Gastrocnemius medialis (tissue), 4 donors: Measurements from ENCODE around the gene FBXO2.

ENCODE experiments used
- POLR2A ChIP-seq, 2 donors: fragments of 450-650 bp; IDR thresholded peaks; one replicate each; pipeline ENCODE4 v1.6.1; 2017; ENCODE audit warnings: antibody characterized with exemption in 2 of 2, mild to moderate bottlenecking in 2 of 2, moderate library complexity in 2 of 2
- TF ChIP-seq, protein P1 (sequence below), 5 experiments: fragments of 450-650 bp in 3 of 5; fragments of 200-600 bp in 2 of 5; sonication (generic) in 2 of 5; IDR thresholded peaks in 4 of 5; conservative IDR thresholded peaks in 1 of 5; 1 replicate in 4 of 5; 2 replicates in 1 of 5; pipeline ENCODE4 v1.5.1; 2016 to 2019; ENCODE audit warnings: antibody characterized with exemption in 5 of 5, mild to moderate bottlenecking in 3 of 5, moderate library complexity in 3 of 5

DNA sequence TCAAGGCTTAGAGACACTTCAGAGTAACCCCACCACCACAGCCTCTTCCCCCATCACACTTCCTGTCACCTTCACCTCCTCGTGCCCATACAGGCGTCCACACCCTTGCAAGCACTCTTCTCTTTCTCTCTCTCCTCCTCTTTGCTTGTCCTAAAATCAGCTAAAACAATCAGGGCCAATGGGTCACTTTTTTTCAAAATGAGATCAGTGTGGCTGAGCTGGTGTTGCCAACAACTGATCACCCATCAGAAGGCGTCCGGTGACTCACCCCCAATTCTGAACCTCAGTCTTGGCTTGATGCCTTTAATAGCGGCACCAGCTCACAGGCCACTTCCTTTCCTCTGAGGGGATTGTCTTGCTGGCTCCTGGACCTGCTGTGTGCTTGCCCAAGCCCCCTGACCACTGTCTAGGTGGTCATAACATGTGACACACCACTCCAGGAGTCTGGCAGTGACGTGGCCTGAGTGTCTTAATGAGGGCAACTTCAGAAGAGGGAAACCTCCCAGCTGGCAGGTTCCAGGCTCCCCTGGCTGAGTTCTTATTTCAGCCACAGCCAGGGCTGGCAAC, 38.9 kb upstream of the FBXO2 start:
- TF ChIP-seq, protein P1, sequence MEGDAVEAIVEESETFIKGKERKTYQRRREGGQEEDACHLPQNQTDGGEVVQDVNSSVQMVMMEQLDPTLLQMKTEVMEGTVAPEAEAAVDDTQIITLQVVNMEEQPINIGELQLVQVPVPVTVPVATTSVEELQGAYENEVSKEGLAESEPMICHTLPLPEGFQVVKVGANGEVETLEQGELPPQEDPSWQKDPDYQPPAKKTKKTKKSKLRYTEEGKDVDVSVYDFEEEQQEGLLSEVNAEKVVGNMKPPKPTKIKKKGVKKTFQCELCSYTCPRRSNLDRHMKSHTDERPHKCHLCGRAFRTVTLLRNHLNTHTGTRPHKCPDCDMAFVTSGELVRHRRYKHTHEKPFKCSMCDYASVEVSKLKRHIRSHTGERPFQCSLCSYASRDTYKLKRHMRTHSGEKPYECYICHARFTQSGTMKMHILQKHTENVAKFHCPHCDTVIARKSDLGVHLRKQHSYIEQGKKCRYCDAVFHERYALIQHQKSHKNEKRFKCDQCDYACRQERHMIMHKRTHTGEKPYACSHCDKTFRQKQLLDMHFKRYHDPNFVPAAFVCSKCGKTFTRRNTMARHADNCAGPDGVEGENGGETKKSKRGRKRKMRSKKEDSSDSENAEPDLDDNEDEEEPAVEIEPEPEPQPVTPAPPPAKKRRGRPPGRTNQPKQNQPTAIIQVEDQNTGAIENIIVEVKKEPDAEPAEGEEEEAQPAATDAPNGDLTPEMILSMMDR (IDR thresholded peaks at IDR 0.05 in 4 of 5, conservative IDR thresholded peaks at IDR 0.05 in 1 of 5): no peak
- no peak for TF ChIP-seq POLR2A (IDR thresholded peaks at IDR 0.05)
